Measurements from ENCODE around the gene OR2V2. TPM values are rescaled to one million over a fixed set of nuclear protein-coding genes. Genes with fewer than 3 reads are reported as not detected.

OR2V2 gene
- total and polyA plus RNA-seq, 10 of the 15 experiments (the other 5 are each of a cell fraction or from before 2014, with no cell fraction given): 0.26 TPM; not detected in 9

DNA sequence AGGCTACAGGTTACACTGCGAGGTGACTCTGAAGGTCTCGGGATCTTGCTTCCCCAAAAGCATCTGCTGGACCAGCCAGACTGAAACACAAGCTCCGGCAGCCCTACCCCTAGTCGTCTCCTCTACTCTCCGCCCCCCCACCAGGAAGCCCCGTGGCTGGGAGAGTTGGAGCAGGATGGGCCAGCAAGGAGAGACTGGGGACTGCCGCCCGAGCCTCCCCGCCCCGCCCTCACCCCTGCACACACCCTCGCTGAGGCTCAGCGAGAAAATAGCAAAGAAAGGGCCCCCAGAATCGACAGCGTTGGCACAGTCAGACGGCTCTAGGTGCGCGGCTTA lies 56.4 kb downstream of the OR2V2 start:
- Histone ChIP-seq H3K79me2 (ENCODE audit: control insufficient read depth, insufficient read depth, low read length) (no peaks in the 10 kb centered on the region), H4K20me1 (ENCODE audit: control insufficient read depth, insufficient read depth) (no peaks in the 10 kb centered on the region), H3K9me3 (replicated peaks; ENCODE audit: control insufficient read depth, insufficient read depth, low read length) (no peaks in the 10 kb centered on the region), H3K27me3 (replicated peaks in 1 of 2; ENCODE audit: control insufficient read depth in 2 of 2, insufficient read depth in 2 of 2, low read length in 1 of 2) (peaks cover 4 to 8% of the 10 kb centered on the region in 2 experiments; a peak in 3 of 4 replicates), H3K9ac (ENCODE audit: control insufficient read depth, insufficient read depth, low read length) (peak overlapping the region; percentile 12; the same call in 1 of the 2 replicates), H2AFZ (ENCODE audit: control insufficient read depth, low read depth, low read length) (no peak overlapping the region; the same call in 1 of the 2 replicates), H3K27ac (ENCODE audit: control insufficient read depth, insufficient read depth) (no peak overlapping the region), H3K4me1 (ENCODE audit: control insufficient read depth, insufficient read depth, low read length) (peaks cover 23% of the 10 kb centered on the region), H3K4me2 (ENCODE audit: control insufficient read depth, insufficient read depth) (peak overlapping the region; percentile 83), H3K4me3 (peak overlapping the region; percentile 70; the same call in 1 of the 2 replicates), H3K36me3 (ENCODE audit: control insufficient read depth in 2 of 2, insufficient read depth in 2 of 2, low read length in 1 of 2) (no peaks in the 10 kb centered on the region)
- no TSS peak for BruUV-seq (replicated peaks)
- DNase-seq (ENCODE audit: low read depth, low spot score): no peak
- CTCF ChIA-PET: interaction anchor here (8.2 kb wide), 1 partner anchor 13 kb away, joined by 96 read pairs; no protein-coding TSS in a partner anchor
- TF ChIP-seq BHLHE40 (IDR thresholded peaks at IDR 0.05; ENCODE audit: borderline replicate concordance in 1 of 2, low read depth in 2 of 2, low read length in 1 of 2) (no peak), ESRRA (IDR thresholded peaks at IDR 0.05; ENCODE audit: low read length) (no peak), ZBED1 (IDR thresholded peaks at IDR 0.05; ENCODE audit: borderline replicate concordance) (no peak), TBL1XR1 (IDR thresholded peaks at IDR 0.05; ENCODE audit: low read depth, low read length) (no peak)
- FAIRE-seq: no peak
- in situ Hi-C loops (cut with MboI) (no loop called here), intact Hi-C loops (cut with micrococcal nuclease; ENCODE audit: unreplicated experiment) (no loop called here)
- no peak for ATAC-seq
- POLR2A ChIA-PET: interaction anchor here (2.9 kb wide), 1 partner anchor 11 kb away, joined by 16 read pairs; no protein-coding TSS in a partner anchor
- SMC1A ChIA-PET (ENCODE audit: uncharacterized antibody, unreplicated experiment): interaction anchor here (1.9 to 6.5 kb wide), 2 partner anchors 11 to 19 kb away, joined by 4 to 32 read pairs; no protein-coding TSS in a partner anchor
- RAD21 ChIA-PET (ENCODE audit: unreplicated experiment): no interaction called here
- WGBS (ENCODE audit: insufficient coverage, insufficient replicate concordance, low lambda C conversion rate, missing lambda C conversion rate): 3% methylated on average over 17 of the region's 17 CpGs

DNA sequence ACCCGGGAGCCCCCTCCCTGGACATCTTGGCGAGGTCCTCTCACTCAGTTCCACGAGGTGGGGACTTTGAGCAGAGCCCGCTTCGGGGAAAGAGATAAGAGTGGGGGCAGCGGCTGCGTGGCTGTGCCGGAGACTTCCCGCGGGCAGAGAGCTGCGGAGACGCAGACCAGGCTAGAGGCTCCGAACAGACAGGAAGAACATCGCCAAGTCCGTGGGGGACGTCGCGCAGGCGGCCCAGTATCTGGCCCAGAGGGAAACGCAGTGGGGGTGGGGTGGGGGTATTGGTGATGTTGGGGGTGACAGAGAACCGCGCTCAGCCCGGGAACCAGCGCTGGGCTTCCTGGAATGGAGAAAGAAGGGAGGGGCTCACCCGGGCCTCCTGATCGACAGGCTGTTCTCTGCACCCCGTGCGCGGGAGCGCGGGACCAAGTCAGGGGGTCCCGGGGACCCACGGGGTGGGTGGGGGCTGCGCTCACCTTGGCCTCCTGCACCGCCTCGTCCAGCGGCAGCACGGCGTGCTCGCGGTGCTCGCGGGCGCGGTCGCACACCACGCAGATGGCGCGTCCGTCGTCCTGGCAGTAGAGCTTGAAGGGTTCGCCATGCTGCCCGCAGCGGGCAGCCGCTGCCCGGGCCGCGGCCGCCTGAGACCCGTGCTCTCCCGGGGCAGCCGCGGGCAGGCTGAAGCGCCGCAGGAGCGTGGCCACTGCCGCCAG lies 56.9 kb downstream of the OR2V2 start:
- ATAC-seq (no peak), DNase-seq (ENCODE audit: low read depth, low spot score) (no peak), FAIRE-seq (no peak)
- ChIA-PET POLR2A (interaction anchor here (1.0 to 1.9 kb wide), 2 partner anchors 12 to 15 kb away, joined by 4 to 8 read pairs; no protein-coding TSS in a partner anchor), SMC1A (ENCODE audit: uncharacterized antibody, unreplicated experiment) (interaction anchor here (1.9 to 6.5 kb wide), 3 partner anchors 11 to 20 kb away, joined by 4 to 40 read pairs (median 32); no protein-coding TSS in a partner anchor), RAD21 (ENCODE audit: unreplicated experiment) (interaction anchor here (1.6 to 5.0 kb wide), 2 partner anchors 13 to 19 kb away, joined by 5 to 72 read pairs; no protein-coding TSS in a partner anchor), CTCF (interaction anchor here (8.2 kb wide), 1 partner anchor 14 kb away, joined by 96 read pairs; no protein-coding TSS in a partner anchor)
- Histone ChIP-seq H3K4me1 (ENCODE audit: control insufficient read depth, insufficient read depth, low read length) (peaks cover 18% of the 10 kb centered on the region), H3K4me2 (ENCODE audit: control insufficient read depth, insufficient read depth) (peak overlapping the region; percentile 83), H3K9ac (ENCODE audit: control insufficient read depth, insufficient read depth, low read length) (no peak overlapping the region; the same call in 1 of the 2 replicates), H3K4me3 (peak overlapping the region; percentile 70; the same call in 1 of the 2 replicates), H4K20me1 (ENCODE audit: control insufficient read depth, insufficient read depth) (no peaks in the 10 kb centered on the region), H2AFZ (ENCODE audit: control insufficient read depth, low read depth, low read length) (peak overlapping the region; percentile 41), H3K27ac (ENCODE audit: control insufficient read depth, insufficient read depth) (no peak overlapping the region), H3K79me2 (ENCODE audit: control insufficient read depth, insufficient read depth, low read length) (no peaks in the 10 kb centered on the region), H3K36me3 (ENCODE audit: control insufficient read depth in 2 of 2, insufficient read depth in 2 of 2, low read length in 1 of 2) (no peaks in the 10 kb centered on the region), H3K27me3 (replicated peaks in 1 of 2; ENCODE audit: control insufficient read depth in 2 of 2, insufficient read depth in 2 of 2, low read length in 1 of 2) (peaks cover 4 to 8% of the 10 kb centered on the region in 2 experiments; a peak in 3 of 4 replicates), H3K9me3 (replicated peaks; ENCODE audit: control insufficient read depth, insufficient read depth, low read length) (no peaks in the 10 kb centered on the region)
- BruUV-seq (replicated peaks): no TSS peak
- TF ChIP-seq PML (IDR thresholded peaks at IDR 0.05; ENCODE audit: low read length): no peak
- TF ChIP-seq DPF2 (IDR thresholded peaks at IDR 0.05): 0 out of 2 replicates have a peak, but pooled peaks have one; percentile 54
- 0 out of 2 replicates have a peak, but pooled peaks have one; percentile 13 for TF ChIP-seq GATAD2B (conservative IDR thresholded peaks at IDR 0.05; ENCODE audit: low read depth)
- in situ Hi-C loops (cut with MboI): no loop called here
- WGBS (ENCODE audit: insufficient coverage, insufficient replicate concordance, low lambda C conversion rate, missing lambda C conversion rate): 7% methylated on average over 27 of the region's 67 CpGs
- intact Hi-C loops (cut with micrococcal nuclease; ENCODE audit: unreplicated experiment): no loop called here
